ENCODE results near the gene NCOA1. TPM values are rescaled to one million over a fixed set of nuclear protein-coding genes. Genes with fewer than 3 reads are reported as not detected.

Gene NCOA1
- total RNA-seq, 2 experiments from 2014 or later, result 35.5 to 40.6 TPM

DNA sequence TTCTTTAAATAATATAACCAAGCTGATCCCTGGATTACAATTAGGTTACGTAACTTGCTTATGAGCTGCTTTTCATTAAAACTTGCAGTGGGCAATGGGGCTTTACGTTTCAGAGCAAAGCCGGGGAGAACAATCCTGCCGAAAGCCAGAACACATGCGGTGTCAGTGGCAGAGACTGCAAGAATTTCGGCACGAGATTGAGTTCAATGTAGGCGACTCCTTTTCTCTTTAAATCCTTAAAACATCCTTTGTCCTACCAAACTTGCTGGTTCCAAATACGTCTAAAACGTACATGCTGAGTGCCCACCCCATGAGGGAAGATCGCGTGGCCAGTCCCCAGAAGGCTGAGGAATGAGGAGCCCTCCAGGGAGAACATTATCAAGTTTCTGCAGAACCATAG lies 36.8 kb upstream of the NCOA1 start:
- ATAC-seq (ENCODE audit: poor library complexity), result no peak

GRCh38 chr2:24456599-24457556 lies 34.2 kb upstream of the NCOA1 start:
- no peaks in the 10 kb centered on the region for H3K27me3 Mint-ChIP-seq
- POLR2A ChIA-PET, result no interaction called here
- H3K36me3 Mint-ChIP-seq (ENCODE audit: low read depth), result no peaks in the 10 kb centered on the region
- no peak for TF ChIP-seq CTCF (IDR thresholded peaks at IDR 0.05)
- Histone ChIP-seq H3K4me1 (ENCODE audit: insufficient read depth, low read length) (no peaks in the 10 kb centered on the region), H3K27me3 (ENCODE audit: control insufficient read depth in 1 of 2, insufficient read depth in 2 of 2, low read length in 2 of 2) (no peaks in the 10 kb centered on the region), H3K9me3 (ENCODE audit: control insufficient read depth in 1 of 2, insufficient read depth in 1 of 2, low read length in 2 of 2) (no peaks in the 10 kb centered on the region), H3K27ac (ENCODE audit: low read depth in 1 of 2, low read length in 2 of 2) (no peak overlapping the region), H3K4me3 (ENCODE audit: low read length) (no peak overlapping the region), H3K36me3 (ENCODE audit: insufficient read depth, low read length) (no peaks in the 10 kb centered on the region)
- no peak overlapping the region for H3K27ac Mint-ChIP-seq
- ATAC-seq (ENCODE audit: poor library complexity), result no peak
- CTCF ChIA-PET, result no interaction called here
- DNase-seq, result peak in 2 of 14 experiments; percentile 39 to 49
- intact Hi-C loops (cut with DNase I, micrococcal nuclease), result no loop called here
- H3K4me1 Mint-ChIP-seq (ENCODE audit: low read depth), result no peaks in the 10 kb centered on the region
- H3K4me3 Mint-ChIP-seq, result no peak overlapping the region
- H3K9me3 Mint-ChIP-seq, result no peaks in the 10 kb centered on the region

More for the DNA sequence above, 36.8 kb upstream of the NCOA1 start:
- H3K27me3 ChIP-seq (ENCODE audit: control insufficient read depth in 1 of 2, insufficient read depth in 2 of 2, low read length in 2 of 2), result peaks cover 0 to 2% of the 10 kb centered on the region in 2 experiments
- intact Hi-C loops (cut with DNase I, micrococcal nuclease), result no loop called here
- H3K27ac ChIP-seq (ENCODE audit: low read depth in 1 of 2, low read length in 2 of 2), result no peak overlapping the region
- Mint-ChIP-seq H3K4me3 (no peak overlapping the region), H3K4me1 (ENCODE audit: low read depth) (no peaks in the 10 kb centered on the region), H3K9me3 (peaks cover 9% of the 10 kb centered on the region), H3K36me3 (ENCODE audit: low read depth) (peaks cover 4% of the 10 kb centered on the region), H3K27ac (no peak overlapping the region), H3K27me3 (no peaks in the 10 kb centered on the region)
- H3K4me1 ChIP-seq (ENCODE audit: insufficient read depth, low read length), result no peaks in the 10 kb centered on the region
- ChIA-PET POLR2A (interaction anchor here (0.6 kb wide), 1 partner anchor 205 kb away, joined by 4 read pairs; no protein-coding TSS in a partner anchor), CTCF (no interaction called here)
- no peaks in the 10 kb centered on the region for H3K36me3 ChIP-seq (ENCODE audit: insufficient read depth, low read length)
- no peak for DNase-seq
- peaks cover 6 to 12% of the 10 kb centered on the region in 2 experiments for H3K9me3 ChIP-seq (ENCODE audit: control insufficient read depth in 1 of 2, insufficient read depth in 1 of 2, low read length in 2 of 2)
- no peak overlapping the region for H3K4me3 ChIP-seq (ENCODE audit: low read length)
- TF ChIP-seq CTCF (IDR thresholded peaks at IDR 0.05), result no peak

DNA sequence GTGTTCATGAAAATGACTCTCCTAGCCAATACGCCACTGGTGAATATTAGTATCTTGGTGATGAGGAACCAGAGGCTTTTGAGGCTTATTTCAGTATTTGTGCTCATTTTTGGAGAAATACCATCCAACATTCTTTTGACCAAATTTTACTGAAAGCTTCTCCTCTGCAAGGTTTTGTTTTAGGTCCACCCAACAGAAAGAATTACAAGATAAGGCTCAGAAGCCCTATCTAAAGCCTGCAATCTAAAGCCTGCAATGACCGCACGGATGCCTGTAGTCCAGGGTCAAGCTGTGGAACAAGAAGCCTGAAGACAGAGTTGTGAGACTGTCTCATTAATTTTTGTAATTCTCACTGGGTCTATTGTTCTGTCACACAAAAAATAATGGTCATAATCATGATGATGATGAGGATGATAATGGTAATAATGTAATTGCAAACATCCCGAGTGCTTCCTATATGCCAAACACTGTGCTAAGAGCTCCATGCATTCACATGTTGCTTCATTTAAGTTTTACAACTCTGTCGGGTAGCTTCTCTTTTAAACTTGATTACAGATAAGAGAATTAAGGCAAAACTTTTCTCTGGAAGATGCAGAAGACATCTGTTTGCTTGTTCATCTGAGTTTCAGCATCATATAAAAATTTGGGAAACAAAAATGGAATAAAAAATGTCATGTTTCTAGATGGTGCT lies 33.2 kb upstream of the NCOA1 start:
- Histone ChIP-seq H3K27me3 (ENCODE audit: control insufficient read depth in 1 of 2, insufficient read depth in 2 of 2, low read length in 2 of 2) (no peaks in the 10 kb centered on the region), H3K4me3 (ENCODE audit: low read length) (no peak overlapping the region), H3K27ac (ENCODE audit: low read depth in 1 of 2, low read length in 2 of 2) (no peak overlapping the region), H3K4me1 (ENCODE audit: insufficient read depth, low read length) (no peaks in the 10 kb centered on the region), H3K36me3 (ENCODE audit: insufficient read depth, low read length) (no peaks in the 10 kb centered on the region), H3K9me3 (ENCODE audit: control insufficient read depth in 1 of 2, insufficient read depth in 1 of 2, low read length in 2 of 2) (no peaks in the 10 kb centered on the region)
- H3K4me3 Mint-ChIP-seq, result no peak overlapping the region
- intact Hi-C loops (cut with DNase I, micrococcal nuclease), result no loop called here
- no peaks in the 10 kb centered on the region for H3K36me3 Mint-ChIP-seq (ENCODE audit: low read depth)
- ChIA-PET POLR2A (no interaction called here), CTCF (no interaction called here)
- TF ChIP-seq CTCF (IDR thresholded peaks at IDR 0.05), result no peak
- H3K27ac Mint-ChIP-seq, result no peak overlapping the region
- H3K9me3 Mint-ChIP-seq, result no peaks in the 10 kb centered on the region
- DNase-seq, result no peak
- no peaks in the 10 kb centered on the region for H3K4me1 Mint-ChIP-seq (ENCODE audit: low read depth)
- H3K27me3 Mint-ChIP-seq, result no peaks in the 10 kb centered on the region
- no peak for ATAC-seq (ENCODE audit: poor library complexity)

Data from CD4-positive, alpha-beta T cell (primary cell).